Inflammatory macrophage treated with lipopolysaccharide for 1 hour (primary cell): ENCODE results near the gene CBLN3.
"Not testable (repeated sequence)": the region's sequence is repeated elsewhere in the genome, so short reads cannot be mapped to it uniquely, and the experiment has no call there.

Source experiments
- DNase-seq, 2 donors: peaks; one replicate each; pipeline ENCODE4 v3.0.0-alpha.2; 2020 to 2022

Gene CBLN3

DNA sequence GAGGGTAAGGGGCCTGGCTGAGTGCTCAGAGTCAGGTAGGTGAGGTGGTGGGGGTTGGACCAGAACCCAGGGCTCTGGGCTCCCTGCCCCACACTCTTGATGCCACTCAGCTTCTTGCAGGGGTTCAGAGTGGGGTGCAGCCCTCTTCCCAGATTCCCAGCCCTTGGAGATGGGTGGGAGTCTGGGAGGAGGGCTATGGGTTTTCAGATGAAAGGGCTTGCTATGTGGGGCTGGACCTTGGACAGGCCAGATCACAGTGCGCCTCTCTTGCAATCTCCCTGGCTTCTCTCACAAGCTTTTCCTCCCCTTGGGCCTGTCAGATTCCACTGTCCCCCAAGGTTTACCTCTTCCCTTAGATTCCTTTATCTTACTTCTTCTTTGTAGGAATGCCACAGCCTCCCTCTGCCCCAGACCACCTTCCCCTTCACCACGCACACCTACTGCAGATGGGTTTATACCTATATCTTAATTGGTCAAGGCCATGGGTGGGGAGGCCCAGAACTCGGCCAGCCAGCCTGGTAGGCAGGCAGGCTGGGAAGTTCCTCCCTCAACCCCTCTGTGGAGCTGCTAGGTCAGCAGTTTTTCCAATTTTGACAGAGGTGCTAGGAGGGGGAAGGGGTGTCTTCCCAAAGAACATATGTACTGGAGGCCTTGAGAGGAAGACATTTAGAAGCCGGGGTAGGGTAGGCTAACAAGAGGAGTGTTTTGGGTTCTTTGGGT, 29.3 kb downstream of the CBLN3 start:
- DNase-seq = no peak

DNA sequence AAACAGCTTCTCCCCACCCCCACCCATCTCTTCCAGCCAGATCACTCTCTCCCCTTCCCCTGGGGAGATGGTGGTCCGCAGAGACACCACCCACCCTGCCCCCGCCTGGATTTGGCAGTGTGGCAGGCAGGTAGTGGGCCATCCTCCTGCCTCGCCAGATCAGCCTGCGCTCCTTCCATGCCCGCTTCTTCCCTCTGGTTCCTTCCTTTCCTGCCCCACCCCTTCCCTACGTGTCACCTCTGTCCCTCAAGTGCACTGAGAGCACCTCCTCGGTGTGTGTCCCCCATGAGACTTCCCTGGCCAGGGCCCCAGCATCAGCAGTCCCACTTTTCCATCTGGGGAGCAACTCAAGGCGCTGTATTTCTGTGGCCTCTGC, 30.0 kb downstream of the CBLN3 start:
- no peak for DNase-seq

DNA sequence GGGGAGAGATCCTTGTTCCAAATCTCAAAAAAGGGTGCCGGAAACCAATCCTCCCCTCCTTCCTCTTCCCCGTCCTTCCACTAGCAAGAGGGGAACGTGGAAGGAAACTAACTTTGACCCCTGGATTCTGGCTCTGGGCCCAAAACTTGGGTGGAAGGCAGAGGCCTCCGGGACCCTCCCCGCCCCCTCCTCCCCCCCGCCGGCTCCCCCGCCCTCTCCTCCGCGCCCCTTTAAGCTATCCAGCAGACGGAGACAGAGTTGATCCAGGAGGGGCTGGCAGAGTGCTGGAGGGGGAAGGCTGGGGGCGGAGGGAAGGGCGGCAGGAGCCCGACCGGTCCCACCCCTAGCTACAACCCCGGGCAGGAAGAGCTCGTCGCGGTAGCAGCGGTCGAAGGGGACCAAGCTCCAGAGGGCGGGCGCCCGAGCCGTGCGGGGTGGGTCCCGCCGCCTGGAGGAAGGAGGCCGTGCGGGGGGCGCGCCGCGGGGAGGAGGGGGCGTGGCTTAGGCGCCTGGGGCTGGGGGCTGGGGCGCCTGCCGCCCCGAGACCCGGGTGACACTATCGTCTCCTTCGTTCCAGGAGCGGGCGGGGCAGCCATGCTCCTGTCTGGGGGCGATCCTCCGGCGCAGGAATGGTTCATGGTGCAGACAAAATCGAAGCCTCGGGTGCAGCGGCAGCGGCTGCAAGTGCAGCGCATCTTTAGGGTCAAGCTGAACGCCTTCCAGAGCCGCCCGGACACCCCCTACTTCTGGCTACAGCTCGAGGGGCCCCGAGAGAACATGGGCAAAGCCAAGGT, 30.6 kb downstream of the CBLN3 start, which contains the start of gene NYNRIN:
TSS of gene NYNRIN (plus strand) at position 351 of the 794 bp plus-strand sequence. CDS start at position 595, 244 bp downstream.
- DNase-seq = no peak

DNA sequence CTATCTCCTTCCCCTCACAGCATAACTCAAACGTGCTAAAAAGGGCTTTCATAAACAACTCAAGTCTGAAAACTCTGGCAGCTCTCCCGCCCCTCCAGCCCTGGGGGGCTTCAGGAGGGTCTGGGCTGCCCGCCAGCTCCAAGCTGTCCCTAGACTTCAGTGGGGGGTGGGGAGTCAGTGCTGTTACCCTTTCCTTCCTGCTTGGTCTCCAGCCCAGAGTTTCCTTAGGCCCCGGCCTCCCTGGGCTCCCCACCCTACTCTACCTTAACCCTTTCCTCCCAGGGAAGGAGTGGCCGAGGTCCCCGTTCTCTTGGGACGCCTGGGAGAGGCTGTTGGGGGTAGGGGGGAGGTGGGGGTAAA, 31.2 kb downstream of the CBLN3 start:
- no peak for DNase-seq

DNA sequence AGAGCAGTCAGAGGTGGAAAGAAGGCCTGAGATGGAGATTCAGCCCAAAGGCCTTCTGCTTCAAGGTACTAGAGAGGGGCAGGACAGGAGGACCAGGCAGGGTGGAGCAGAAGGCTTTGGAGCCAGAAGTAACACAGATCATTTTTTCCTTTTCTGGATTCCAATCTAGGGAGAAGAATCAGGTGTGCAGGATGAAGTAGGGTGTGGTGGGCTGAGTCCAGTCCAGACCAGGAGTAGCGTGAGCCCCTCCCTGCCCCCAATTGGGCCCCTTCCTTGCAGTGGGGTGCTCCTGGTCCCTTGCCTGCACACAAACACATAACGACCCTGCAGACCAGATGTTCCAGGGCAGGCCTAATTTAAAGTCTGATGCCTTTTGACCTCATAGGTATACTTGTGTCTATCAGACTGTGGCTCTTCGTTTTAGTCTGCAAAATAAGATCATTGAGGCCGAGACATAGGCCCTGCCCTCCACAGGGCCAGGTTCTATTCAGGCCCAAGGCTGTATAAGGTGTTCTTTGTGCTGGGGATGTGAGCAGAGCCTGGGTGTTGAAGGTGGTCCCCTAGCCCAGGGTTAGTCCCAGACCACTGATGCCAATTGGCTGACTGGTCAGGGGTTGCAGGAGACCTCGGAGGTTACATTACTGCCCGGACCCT, 31.7 kb downstream of the CBLN3 start:
- DNase-seq = no peak

DNA sequence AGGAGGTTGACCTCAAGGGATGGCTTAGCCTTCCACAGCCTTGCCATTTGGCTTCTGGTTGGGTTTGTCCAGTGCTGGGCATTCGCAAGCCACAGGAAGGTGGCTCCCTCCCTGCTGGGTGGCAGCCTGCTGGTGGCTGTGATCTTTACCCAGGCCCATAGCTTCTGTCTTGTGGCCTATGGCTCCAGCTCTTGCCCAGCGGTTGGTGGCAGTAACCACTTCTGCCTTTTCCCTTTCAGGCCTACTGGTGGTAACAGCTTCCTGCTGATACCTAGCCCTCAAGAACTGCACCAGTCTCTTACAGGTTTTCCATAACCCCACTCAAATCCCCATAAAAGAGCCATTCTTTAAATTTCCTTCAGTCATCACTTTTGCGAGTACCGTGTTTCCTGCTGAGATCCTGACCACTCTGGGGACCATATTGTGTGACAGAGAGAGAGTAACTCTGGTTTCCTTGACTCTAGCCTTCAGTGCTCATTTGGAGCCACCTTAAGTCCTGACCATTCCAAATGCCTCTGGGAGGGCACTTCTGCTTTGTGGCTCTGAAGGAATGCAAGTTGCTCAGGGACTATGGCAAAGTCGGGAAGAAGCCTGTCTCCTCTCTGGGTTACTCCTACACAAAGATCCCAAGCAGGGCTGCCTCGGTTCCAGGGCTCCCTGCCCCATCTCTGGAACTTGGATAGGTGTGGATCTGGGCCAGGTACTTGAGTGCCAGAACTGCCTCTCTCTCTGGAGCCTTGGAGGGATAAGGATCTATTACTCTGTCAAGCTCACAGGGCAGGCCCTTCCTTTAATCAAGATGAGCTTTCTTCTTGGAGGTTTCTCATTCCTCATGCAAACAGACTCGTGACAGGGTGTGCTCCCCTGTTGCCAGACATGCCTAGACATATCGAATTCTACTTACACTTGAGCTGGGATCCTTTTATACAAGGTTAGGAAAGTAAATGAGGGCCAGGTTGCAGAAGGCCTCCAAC, 33.6 kb downstream of the CBLN3 start:
- peak in 1 of 2 donors; percentile 16 for DNase-seq

DNA sequence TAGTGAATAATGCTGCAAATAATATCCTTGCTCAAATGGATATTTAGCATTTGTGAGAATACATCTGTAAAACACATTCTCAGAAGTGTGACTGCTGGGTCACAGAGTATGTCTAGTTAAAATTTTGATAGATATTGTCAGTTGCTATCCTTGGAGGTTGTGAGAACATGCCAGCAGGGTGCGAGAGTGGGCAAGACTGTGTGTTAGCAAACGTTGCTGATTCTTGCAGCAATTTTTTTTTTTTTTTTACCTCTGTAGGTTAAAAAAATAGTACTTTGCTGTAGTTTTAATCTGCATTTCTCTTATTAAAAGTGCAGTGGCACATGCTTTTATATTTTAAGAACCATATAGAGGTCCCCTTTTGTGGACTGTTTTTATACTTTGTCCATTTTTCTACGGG, 35.2 kb downstream of the CBLN3 start:
- no peak for DNase-seq

DNA sequence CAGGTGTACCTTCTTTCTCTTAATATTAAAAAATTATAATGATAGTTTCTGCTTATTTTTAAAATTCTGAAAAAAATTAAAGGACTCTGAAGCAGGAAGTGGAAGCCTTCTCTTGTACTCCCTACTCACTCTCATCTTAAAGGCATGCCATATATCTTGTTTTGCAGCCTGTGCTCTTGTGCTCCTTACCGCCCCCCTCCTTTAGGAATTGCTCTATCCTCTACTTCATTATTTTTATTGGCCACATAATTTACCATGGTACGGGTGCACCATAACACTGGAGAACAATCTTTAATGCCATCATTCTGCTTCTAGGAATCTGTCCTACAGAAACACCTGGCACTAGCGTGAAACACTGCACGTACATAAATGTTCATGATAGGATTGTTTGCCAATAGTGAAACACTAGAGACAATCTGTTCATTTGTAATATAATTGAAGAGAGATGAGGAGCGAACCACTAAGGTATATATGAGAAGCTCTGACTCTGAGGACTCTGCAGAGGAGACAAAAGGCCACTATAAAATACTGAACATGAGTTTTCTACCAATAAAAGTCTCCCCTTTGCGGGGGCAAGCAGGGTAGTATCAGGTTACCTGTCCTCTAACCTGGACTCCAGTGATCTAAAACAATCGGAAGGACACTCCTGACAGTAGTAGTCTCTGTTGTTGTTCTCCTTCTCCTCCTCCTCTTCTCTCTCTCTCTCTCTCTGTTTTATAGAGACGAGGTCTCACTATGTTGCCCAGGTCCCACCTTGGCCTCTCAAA, 37.0 kb downstream of the CBLN3 start:
- DNase-seq = no peak

DNA sequence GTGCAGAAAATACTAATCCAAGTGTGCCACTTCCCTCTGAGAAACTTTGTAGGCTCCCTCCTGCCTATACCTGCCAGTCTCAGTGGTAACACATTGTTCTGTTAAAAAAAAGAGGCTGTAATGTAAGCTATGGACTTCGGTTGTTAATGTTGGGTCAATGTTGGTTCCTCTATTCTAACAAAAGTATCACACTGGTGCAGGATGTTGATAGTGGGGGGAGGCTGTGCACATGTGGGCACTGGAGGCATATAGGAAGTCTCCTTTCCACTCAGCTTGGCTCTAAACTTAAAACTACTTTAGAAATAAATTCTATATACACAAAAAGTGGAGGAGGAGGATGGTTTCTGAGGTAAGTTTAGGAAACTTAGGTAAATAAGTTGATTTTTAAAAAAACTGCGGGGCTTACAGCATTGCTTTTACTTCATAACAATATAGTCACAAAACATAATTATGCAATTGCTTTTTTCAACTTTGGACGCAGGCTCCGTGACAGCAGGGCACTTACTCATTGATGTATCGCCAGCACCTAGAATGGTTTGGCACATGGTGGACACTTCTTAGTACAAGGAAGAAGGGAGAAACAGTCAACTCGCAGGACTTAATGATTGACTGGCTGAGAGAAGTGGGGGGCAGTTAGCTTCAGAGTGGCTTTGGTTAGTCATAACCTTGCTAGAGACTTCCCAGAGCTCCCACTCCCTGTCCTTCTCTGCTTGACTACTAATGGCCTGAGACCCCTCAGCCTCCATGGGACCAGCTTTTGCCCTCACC, 38.6 kb downstream of the CBLN3 start:
- DNase-seq = no peak

DNA sequence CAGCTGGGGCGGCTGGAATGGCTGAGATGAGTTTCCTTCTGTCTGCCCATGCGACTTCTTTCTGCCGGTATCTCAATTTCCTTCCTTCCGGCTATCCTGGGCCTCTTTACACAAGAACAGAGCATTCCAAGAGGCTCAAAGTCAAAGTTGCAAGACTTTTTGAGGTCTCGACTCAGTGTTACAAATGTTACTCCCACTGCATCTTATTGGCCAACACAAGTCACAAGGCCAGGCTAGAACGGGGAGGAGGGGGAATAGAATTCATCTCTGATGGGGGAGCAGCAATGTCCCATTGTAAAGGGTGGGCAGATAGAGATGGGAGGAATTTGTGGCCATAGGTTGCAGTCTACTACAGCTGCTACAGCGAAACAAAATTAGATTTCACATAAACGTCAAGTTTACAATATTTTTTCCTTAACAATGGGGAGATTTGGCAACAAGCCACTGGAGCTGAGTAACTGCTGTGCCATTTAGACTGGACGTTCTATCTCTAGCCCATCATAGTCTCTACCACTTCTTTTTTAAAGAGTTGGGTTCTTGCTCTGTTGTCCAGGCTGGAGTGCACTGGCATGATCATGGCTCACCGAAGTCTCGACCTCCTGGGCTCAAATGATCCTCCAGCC, 40.1 kb downstream of the CBLN3 start:
- DNase-seq = no peak

DNA sequence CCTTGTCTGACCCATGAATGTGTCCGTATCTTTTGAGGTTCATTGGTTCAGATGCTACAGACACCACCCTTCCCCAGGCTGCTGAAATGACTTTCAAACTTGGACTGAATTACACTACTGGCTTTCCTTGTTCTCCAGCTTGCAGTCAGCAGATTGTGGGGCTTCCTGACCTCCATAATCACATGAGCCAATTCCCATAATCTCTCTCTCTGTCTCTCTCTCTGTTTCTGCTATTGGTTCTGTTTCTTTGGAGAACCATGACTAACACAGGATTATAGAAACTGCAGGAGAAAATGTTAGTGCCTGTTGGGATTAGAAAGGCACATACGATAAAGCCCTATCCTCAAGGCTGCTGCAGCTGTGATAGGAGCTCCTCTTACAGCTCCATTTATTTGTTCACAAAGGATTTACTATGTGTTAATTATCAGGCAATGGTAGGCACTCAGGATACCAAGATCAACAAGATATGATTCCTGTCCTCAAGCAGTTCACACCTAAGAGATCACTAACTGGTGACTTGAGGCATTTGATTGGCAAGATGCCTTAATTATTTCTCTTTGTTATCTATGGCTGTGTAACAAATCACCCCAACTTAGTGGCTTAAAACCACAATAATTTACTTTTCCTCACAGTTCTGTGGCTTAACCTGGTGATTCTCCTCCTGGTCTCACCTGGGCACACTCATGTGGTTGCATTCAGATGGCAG, 40.8 kb downstream of the CBLN3 start:
- DNase-seq = no peak

DNA sequence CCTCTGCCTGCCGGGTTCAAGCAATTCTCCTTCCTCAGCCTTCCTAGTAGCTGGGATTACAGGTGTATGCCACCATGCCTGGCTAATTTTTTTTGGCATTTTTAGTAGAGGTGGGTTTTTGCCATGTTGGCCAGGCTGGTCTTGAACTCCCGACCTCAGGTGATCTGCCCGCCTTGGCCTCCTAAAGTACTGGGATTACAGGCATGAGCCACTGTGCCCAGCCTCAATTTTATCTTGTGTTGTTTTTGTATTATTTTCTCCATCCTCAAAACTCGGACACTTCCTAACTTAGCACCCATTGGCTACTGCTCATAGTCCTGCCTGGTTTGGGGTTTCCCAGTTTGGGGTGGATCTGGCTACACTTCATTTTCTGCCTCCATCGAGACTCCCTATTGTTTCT, 41.9 kb downstream of the CBLN3 start:
- not testable (repeated sequence) for DNase-seq

DNA sequence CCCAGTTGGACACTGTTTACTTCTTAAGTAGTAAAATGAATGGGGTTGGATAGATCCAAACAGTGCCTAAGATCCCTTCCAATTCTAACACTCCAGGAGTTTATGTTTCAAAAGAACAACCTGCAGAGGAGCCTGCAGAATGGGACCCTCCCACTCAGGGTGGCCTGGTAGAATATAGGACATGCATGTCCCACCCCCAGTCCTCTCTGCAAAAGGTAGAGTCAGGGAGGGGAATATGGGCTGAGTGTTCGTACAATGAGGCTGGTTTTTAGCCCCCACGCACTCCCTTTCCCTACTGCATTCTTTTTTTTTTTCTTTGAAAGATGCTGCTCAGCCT, 42.5 kb downstream of the CBLN3 start:
- no peak for DNase-seq

DNA sequence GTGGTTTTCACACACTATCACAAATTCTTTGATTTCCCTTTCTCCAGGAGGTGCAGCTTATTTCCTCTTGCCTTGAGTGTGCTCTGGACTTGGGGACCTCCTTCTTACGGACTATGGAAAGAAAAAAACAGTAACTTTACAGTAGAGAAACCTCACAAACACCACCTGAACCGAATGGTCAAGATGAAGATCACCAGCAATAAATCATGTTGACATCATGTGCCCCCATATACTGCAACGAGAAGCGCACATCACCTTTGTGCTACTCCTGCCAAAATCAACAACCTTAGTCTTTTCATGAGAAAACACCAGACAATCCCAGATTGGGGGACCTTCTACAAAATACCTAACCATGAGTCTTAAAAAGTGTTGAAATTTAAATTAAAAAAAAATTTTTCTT, 43.9 kb downstream of the CBLN3 start:
- no peak for DNase-seq

DNA sequence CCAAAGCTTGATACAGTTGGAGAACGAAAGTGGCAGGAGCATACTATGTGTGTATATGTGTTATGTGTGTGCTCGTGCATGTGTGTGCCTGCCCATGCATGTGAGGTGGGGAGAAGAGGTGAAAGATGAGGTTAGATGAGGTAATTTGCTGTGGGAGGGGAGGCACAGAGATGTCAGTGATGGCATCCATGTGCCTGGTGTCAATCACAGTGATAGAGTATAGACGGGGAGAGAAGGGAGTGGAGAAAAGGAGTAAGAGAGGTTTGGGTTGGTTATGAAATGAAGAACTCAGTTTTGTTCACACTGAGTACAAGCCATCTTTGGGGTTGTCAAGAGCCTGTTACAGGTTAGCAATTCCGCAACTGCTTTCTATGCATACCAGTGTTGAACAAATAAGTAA, 45.3 kb downstream of the CBLN3 start:
- DNase-seq = no peak

DNA sequence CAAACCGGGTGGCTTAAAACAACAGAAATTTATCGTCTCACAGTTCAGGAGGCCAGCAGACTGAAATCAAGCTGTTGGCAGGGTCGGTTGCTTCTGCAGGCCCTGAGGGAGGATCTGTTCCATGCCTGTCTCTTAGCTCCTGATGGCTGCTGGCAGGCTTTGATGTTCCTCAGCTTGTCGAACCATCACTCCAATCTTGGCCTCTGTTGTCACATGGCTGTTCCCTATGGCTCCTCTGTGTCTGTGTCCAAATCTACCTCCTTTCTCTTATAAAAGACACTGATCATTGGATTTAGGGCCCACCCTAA, 47.5 kb downstream of the CBLN3 start:
- DNase-seq = no peak

DNA sequence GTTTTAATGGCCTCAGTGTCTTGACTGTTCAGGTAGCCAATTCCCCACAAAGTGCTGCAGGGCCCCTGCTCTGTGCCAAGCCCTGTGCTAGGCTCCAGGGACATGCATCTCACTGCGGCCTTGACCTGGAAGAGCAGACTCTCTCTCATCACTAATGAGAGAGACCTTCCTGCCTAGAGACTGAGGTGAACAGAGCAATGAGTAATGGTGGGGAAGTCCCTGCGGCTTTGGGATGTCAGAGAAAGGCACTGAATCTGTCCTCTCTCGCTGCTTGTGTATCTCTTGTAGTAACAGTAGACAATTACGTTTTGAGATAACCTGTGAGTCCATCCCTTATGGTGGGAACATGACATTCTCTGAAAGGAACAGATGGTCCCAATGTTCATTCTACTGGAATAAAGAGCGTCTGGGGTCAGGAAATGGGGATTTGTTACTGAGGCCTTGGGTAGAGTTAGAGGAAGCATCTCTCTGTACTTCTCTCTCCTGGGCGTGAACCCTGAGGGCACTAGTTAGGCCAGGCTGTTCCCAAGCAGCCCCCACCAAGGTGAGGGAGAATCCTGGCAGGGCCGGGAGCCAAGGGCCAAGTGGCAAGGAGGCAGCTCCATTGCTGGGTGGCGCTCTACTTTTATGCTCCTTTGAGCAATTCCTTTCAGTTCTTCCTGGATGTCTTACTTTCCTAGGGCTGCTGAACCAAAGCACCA, 48.0 kb downstream of the CBLN3 start:
- DNase-seq = no peak

DNA sequence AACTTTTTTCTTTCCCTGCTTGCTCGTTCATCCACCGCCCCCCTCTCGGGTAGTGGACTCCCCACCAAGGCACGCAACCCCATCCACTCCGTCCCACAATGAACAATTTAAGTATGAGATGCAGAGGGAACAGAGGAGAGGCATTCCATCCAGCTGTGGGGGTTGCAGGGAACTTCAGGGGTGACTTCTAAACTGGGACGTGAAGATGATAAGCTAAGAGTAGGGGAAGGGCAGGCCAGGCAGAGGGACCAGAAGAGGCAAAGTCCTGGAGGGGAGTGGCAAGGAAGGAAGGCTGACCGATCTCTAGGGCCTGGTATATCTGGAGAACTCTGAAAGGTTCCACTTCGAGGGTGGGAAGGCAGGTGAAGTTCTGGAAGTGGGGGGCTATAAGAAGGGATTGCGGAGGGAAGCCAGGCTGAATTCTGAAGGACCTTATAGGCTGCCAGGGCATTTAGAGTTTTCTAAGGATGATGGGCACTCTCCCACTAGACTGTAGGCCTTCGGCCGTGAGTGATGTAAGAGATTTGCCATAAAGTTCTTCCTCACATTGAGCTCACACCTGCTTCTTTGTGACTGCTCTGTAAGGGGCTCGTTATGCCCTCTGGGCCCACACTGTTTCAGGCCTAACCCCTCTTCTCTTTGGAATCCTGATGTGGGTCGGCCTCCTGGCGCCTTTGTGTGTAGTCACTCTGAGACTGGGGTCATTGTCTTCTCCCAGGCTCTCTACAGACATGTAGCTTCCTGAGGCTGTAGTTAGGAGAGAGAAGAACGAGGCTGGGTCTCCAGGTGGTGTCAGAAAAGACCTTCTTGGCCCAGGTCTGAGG, 49.3 kb downstream of the CBLN3 start:
- no peak for DNase-seq
